GM12878 (cell line): ENCODE data around the gene RDH12. TPM values are rescaled to one million over a fixed set of nuclear protein-coding genes. Genes with fewer than 3 reads are reported as not detected.

Source experiments
- ATAC-seq: fragments of 200-7000 bp; cut with Tn5 transposase; 3 replicates; pipeline ENCODE4 v1.9.1; 2020; ENCODE audit warnings: mild to moderate bottlenecking, moderate library complexity
- BruUV-seq: library from RNA; stranded (reverse); fragments of 400-500 nt; replicated peaks from 2 replicates; lab custom pipeline; 2021; lab: Mats Ljungman, UMichigan
- CTCF ChIA-PET: fragments of 300-600 bp; sonication (Branson Sonifier 250); formaldehyde crosslinking; extraction: SDS; loops from one replicate; lab custom pipeline; 2021; ENCODE audit warnings: inconsistent platforms; lab: Yijun Ruan, JAX
- POLR2A ChIA-PET: fragments of 350-600 bp; formaldehyde crosslinking; extraction: SDS; loops from one replicate; lab custom pipeline; 2021; ENCODE audit warnings: inconsistent platforms; lab: Charles Lee
- RAD21 ChIA-PET: fragments of 300-600 bp; sonication (Branson Sonifier 250); formaldehyde crosslinking; loops from one replicate; lab custom pipeline; 2023; ENCODE audit warnings: antibody characterized with exemption; ENCODE audit not compliant: unreplicated experiment; lab: Charles Lee
- SMC1A ChIA-PET: fragments of 300-600 bp; sonication (Branson Sonifier 250); formaldehyde crosslinking; loops from one replicate; lab custom pipeline; 2023; ENCODE audit not compliant: unreplicated experiment, uncharacterized antibody; lab: Charles Lee
- DNase-seq: peaks from one replicate; pipeline ENCODE4 v3.0.0-alpha.2; 2011; ENCODE audit warnings: low read depth, low spot score
- FAIRE-seq: peaks from 3 replicates; lab custom pipeline; 2011; peaks lifted over from hg19 to GRCh38; lab: Jason Lieb, UNC
- H2AFZ ChIP-seq: 2 replicates; pipeline ENCODE4 v1.6.0; 2011; ENCODE audit warnings: low read depth, low read length, control low read depth; ENCODE audit not compliant: control insufficient read depth
- H3K27ac ChIP-seq: 2 replicates; pipeline ENCODE4 v1.5.1; 2011; ENCODE audit warnings: control low read depth; ENCODE audit not compliant: control insufficient read depth, insufficient read depth
- H3K27me3 ChIP-seq, 2 experiments: replicated peaks in 1 of 2; 2 replicates each; pipeline versions ENCODE4 v1.6.0 to v1.6.1; 2011; ENCODE audit warnings: low read length in 1 of 2; ENCODE audit not compliant: control insufficient read depth in 2 of 2, insufficient read depth in 2 of 2
- H3K36me3 ChIP-seq, 2 experiments: 2 replicates each; pipeline ENCODE4 v1.5.1; 2011; ENCODE audit warnings: low read length in 1 of 2; ENCODE audit not compliant: control insufficient read depth in 2 of 2, insufficient read depth in 2 of 2
- H3K4me1 ChIP-seq: 2 replicates; pipeline ENCODE4 v1.6.1; 2011; ENCODE audit warnings: mild to moderate bottlenecking, low read length, moderate library complexity, mixed read lengths; ENCODE audit not compliant: control insufficient read depth, insufficient read depth
- H3K4me2 ChIP-seq: 2 replicates; pipeline ENCODE4 v1.6.0; 2011; ENCODE audit warnings: control low read depth; ENCODE audit not compliant: control insufficient read depth, insufficient read depth
- H3K4me3 ChIP-seq: fragments of 200-600 bp; sonication (generic); 2 replicates; pipeline ENCODE4 v1.5.1; 2016
- H3K79me2 ChIP-seq: 2 replicates; pipeline ENCODE4 v1.6.0; 2011; ENCODE audit warnings: low read length; ENCODE audit not compliant: control insufficient read depth, insufficient read depth
- H3K9ac ChIP-seq: 2 replicates; pipeline ENCODE4 v1.8.0; 2011; ENCODE audit warnings: low read length, control low read depth, mixed read lengths; ENCODE audit not compliant: control insufficient read depth, insufficient read depth
- H3K9me3 ChIP-seq: replicated peaks from 3 replicates; pipeline ENCODE4 v1.5.1; 2011; ENCODE audit warnings: mild to moderate bottlenecking, low read length; ENCODE audit not compliant: control insufficient read depth, insufficient read depth
- H4K20me1 ChIP-seq: 2 replicates; pipeline ENCODE4 v1.6.0; 2011; ENCODE audit not compliant: control insufficient read depth, insufficient read depth
- CREB1 ChIP-seq: IDR thresholded peaks from 2 replicates; pipeline ENCODE4 v1.6.1; 2012; ENCODE audit warnings: low read depth, mild to moderate bottlenecking, inconsistent platforms
- ETV6 ChIP-seq, 2 experiments: fragments of 450-650 bp in 1 of 2; IDR thresholded peaks in 1 of 2; conservative IDR thresholded peaks in 1 of 2; 2 replicates each; pipeline ENCODE4 v1.6.1; 2014; ENCODE audit warnings: antibody characterized with exemption in 1 of 2, borderline replicate concordance in 1 of 2, low read depth in 1 of 2, mild to moderate bottlenecking in 1 of 2, moderate library complexity in 1 of 2
- GATAD2B ChIP-seq: fragments of 450-650 bp; conservative IDR thresholded peaks from 2 replicates; pipeline ENCODE4 v1.6.1; 2017; ENCODE audit warnings: low read depth, mild to moderate bottlenecking, moderate library complexity
- JUNB ChIP-seq: IDR thresholded peaks from 2 replicates; pipeline ENCODE4 v1.6.1; 2016; ENCODE audit warnings: antibody characterized with exemption, mild to moderate bottlenecking
- KAT2A ChIP-seq: conservative IDR thresholded peaks from 2 replicates; pipeline ENCODE4 v1.6.1; 2011; ENCODE audit warnings: low read depth, low read length; ENCODE audit not compliant: control insufficient read depth
- NBN ChIP-seq: fragments of 450-650 bp; IDR thresholded peaks from 2 replicates; pipeline ENCODE4 v1.6.1; 2016
- RAD21 ChIP-seq: IDR thresholded peaks from 2 replicates; pipeline ENCODE4 v1.6.1; 2011; ENCODE audit warnings: mild to moderate bottlenecking, low read depth, low read length, moderate library complexity; ENCODE audit not compliant: insufficient read depth
- SRF ChIP-seq, 2 experiments: IDR thresholded peaks; 2 replicates each; pipeline ENCODE4 v1.6.1; 2011; ENCODE audit warnings: low read depth in 2 of 2, low read length in 2 of 2, mild to moderate bottlenecking in 1 of 2, moderate library complexity in 1 of 2
- STAT1 ChIP-seq: fragments of 450-650 bp; conservative IDR thresholded peaks from 2 replicates; pipeline ENCODE4 v1.6.1; 2014; ENCODE audit warnings: antibody characterized with exemption, mild to moderate bottlenecking
- USF1 ChIP-seq: IDR thresholded peaks from 2 replicates; pipeline ENCODE4 v1.6.1; 2011; ENCODE audit warnings: borderline replicate concordance, low read depth, mild to moderate bottlenecking, moderate library complexity, mixed read lengths, low read length; ENCODE audit not compliant: insufficient read depth; ENCODE audit errors: extremely low read length
- WGBS: methylation state at CpG from one replicate; pipeline ENCODE4 v1.1.6; 2016; ENCODE audit warnings: low lambda C conversion rate; ENCODE audit not compliant: insufficient replicate concordance, insufficient coverage; ENCODE audit errors: missing lambda C conversion rate; 5-methylcytosine and 5-hydroxymethylcytosine counted together
- in situ Hi-C: fragments of 300-500 bp; cut with MboI; formaldehyde crosslinking; loops from 9 replicates; pipeline ENCODE4 v1.14.3; 2018; ENCODE audit warnings: mixed read lengths
- intact Hi-C: fragments of 100-400 bp; cut with micrococcal nuclease; formaldehyde crosslinking; loops from one replicate; pipeline ENCODE4 v1.14.2; 2022; ENCODE audit not compliant: unreplicated experiment
- polyA plus RNA-seq, 11 experiments: library from polyadenylated mRNA; depleted of rRNA in 4 of 11; unstranded in 6 of 11; stranded (reverse) in 5 of 11; fragments of >200 nt; fragmentation: Nextera tagmentation in 4 of 11; fragmentation: Illumina TruSeq in 1 of 11; extraction: Ambion mirVana in 4 of 11; extraction: Trizol in 1 of 11; gene quantifications; 1 replicate in 1 of 11; 2 replicates in 10 of 11; pipeline versions ENCODE4 v1.2.1 to v1.2.3, GENCODE V29; 2011 to 2016; ENCODE audit warnings: inconsistent platforms in 2 of 11, missing spikeins in 2 of 11, low read depth in 1 of 11
- total RNA-seq, 4 experiments: library from RNA; depleted of rRNA in 3 of 4; stranded (reverse); fragments of >200 nt in 3 of 4; fragmentation: Illumina TruSeq in 1 of 4; extraction: Trizol in 1 of 4; gene quantifications; 2 replicates each; pipeline versions ENCODE4 v1.2.1 to v1.2.3, GENCODE V29; 2013 to 2021
- TF ChIP-seq, protein P1 (sequence below): IDR thresholded peaks from 2 replicates; pipeline ENCODE4 v1.6.1; 2012; ENCODE audit warnings: low read depth, low read length, improper control_type of control experiment

Gene RDH12
- total and polyA plus RNA-seq, 10 of the 15 experiments (the other 5 are each of a cell fraction or from before 2014, with no cell fraction given): not detected

- Histone ChIP-seq H4K20me1 (no peaks in the 10 kb centered on the region), H3K79me2 (no peaks in the 10 kb centered on the region), H3K4me2 (peak overlapping the region; percentile 28; the same call in 1 of the 2 replicates), H3K27me3 (no peaks in the 10 kb centered on the region), H3K9ac (no peak overlapping the region), H3K4me3 (no peak overlapping the region), H2AFZ (no peak overlapping the region), H3K9me3 (no peaks in the 10 kb centered on the region), H3K27ac (no peak overlapping the region), H3K4me1 (peaks cover 3% of the 10 kb centered on the region; the same call in 1 of the 2 replicates), H3K36me3 (peaks cover 8 to 17% of the 10 kb centered on the region in 2 experiments)
- intact Hi-C loops: no loop called here
- FAIRE-seq (peak; percentile 61), ATAC-seq (peak; percentile 93), DNase-seq (peak; percentile 17)
- in situ Hi-C loops: no loop called here
- ChIA-PET POLR2A (interaction anchor here (1.0 kb wide), 1 partner anchor 17 kb away, joined by 3 read pairs; no protein-coding TSS in a partner anchor), CTCF (interaction anchor here (1.5 kb wide), 1 partner anchor 176 kb away, joined by 4 read pairs; no protein-coding TSS in a partner anchor), RAD21 (interaction anchor here (1.1 kb wide), 1 partner anchor 128 kb away, joined by 3 read pairs; no protein-coding TSS in a partner anchor), SMC1A (no interaction called here)
- TF ChIP-seq STAT1 (no peak), RAD21 (no peak), CREB1 (peak; percentile 72), NBN (no peak), JUNB (peak; percentile 54), ETV6 (conservative IDR thresholded peaks at IDR 0.05 in 1 of 2, IDR thresholded peaks at IDR 0.05 in 1 of 2; ENCODE audit: borderline replicate concordance in 1 of 2, low read depth in 1 of 2) (no peak)
- WGBS: 0% methylated on average over 1 of the region's 1 CpG
- BruUV-seq: no TSS peak
These were observed 45.2 kb downstream of the RDH12 start for GRCh38 chr14:67746927-67747326.

- peaks cover 3% of the 10 kb centered on the region; the same call in 1 of the 2 replicates for H3K4me1 ChIP-seq
- H3K4me2 ChIP-seq: no peak overlapping the region
- ChIA-PET SMC1A (interaction anchor here (1.0 kb wide), 1 partner anchor 221 kb away, joined by 3 read pairs; no protein-coding TSS in a partner anchor), CTCF (interaction anchor here (0.7 to 1.3 kb wide), 2 partner anchors 44 to 177 kb away, joined by 3 to 4 read pairs; no protein-coding TSS in a partner anchor), POLR2A (no interaction called here), RAD21 (no interaction called here)
- H3K36me3 ChIP-seq: peaks cover 10 to 28% of the 10 kb centered on the region in 2 experiments
- no peaks in the 10 kb centered on the region for H3K9me3 ChIP-seq
- H2AFZ ChIP-seq: no peak overlapping the region
- no peak overlapping the region for H3K27ac ChIP-seq
- TF ChIP-seq GATAD2B: no peak
- TF ChIP-seq, protein P1, sequence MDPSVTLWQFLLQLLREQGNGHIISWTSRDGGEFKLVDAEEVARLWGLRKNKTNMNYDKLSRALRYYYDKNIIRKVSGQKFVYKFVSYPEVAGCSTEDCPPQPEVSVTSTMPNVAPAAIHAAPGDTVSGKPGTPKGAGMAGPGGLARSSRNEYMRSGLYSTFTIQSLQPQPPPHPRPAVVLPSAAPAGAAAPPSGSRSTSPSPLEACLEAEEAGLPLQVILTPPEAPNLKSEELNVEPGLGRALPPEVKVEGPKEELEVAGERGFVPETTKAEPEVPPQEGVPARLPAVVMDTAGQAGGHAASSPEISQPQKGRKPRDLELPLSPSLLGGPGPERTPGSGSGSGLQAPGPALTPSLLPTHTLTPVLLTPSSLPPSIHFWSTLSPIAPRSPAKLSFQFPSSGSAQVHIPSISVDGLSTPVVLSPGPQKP: no peak
- TF ChIP-seq KAT2A: no peak
- no peak for TF ChIP-seq SRF (IDR thresholded peaks at IDR 0.05; ENCODE audit: low read depth in 2 of 2, low read length in 2 of 2)
- no peak for TF ChIP-seq USF1
- H3K79me2 ChIP-seq: no peaks in the 10 kb centered on the region
- no peaks in the 10 kb centered on the region for H3K27me3 ChIP-seq
- ATAC-seq: no peak
- no peak for FAIRE-seq
- no peak for DNase-seq
- WGBS: 100% methylated on average over 9 of the region's 10 CpGs
- no peak overlapping the region for H3K4me3 ChIP-seq
- no peak overlapping the region for H3K9ac ChIP-seq
- in situ Hi-C loops: no loop called here
- intact Hi-C loops: no loop called here
- no peaks in the 10 kb centered on the region for H4K20me1 ChIP-seq
- no TSS peak for BruUV-seq
These were observed 46.6 kb downstream of the RDH12 start for GRCh38 chr14:67748312-67748711.
